NCI-H128 (cell line): ENCODE results near the gene TRDN.

ENCODE experiments used
- DNase-seq: peaks from one replicate; lab custom pipeline; 2025; ENCODE audit not compliant: unreplicated experiment; lab: John Stamatoyannopoulos, UW

The TRDN gene

GRCh38 chr6:123418071-123418470, 218.7 kb downstream of the TRDN start:
- DNase-seq, result no peak

DNA sequence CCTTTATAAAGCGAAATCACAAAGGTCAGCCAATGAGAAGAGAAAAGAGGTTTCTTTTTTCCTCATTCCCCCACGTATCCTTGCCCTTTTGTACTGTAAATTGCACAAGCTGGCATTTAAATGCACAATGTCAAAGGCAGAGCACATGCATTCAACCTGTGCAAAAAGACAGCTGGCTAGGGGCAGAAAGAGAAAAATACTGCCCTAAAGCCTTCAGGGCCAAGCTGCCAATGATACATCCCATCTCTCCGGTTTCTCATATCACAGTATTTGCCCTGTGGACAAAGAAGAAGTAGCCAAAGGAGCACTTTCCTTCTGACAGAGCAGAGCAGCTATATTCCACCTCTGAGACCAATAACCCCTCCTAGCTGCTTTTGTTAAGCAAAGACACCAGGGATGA, 219.2 kb downstream of the TRDN start:
- no peak for DNase-seq

DNA sequence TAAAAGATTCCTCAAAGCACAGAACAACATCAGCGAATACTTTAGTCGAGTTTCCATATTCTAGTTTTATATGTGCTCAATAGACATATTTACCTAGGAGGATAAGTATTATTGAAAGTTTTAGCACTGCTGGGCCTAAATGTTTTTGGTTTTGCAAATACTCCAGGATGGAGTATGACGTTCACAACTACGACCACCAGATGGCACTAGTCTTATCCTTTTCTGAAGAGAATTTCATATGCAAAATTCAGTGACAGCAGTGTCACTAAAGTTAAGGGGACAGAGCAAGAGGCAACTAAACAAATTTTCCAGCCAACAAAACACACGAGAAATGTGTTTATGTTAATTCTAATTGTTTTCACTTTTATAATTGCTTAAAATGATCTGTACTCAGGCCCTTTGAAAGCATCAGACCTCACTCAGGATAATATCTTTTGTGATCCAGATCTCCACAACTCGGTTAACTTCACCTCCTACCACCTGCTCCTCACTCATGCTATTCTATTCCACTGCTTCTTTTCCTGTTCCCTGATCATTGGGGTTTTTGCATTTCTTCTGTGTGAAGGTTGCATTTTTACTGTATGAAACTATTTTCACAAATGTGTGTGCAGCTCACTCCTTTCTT, 220.8 kb downstream of the TRDN start:
- DNase-seq, result peak; percentile 68

DNA sequence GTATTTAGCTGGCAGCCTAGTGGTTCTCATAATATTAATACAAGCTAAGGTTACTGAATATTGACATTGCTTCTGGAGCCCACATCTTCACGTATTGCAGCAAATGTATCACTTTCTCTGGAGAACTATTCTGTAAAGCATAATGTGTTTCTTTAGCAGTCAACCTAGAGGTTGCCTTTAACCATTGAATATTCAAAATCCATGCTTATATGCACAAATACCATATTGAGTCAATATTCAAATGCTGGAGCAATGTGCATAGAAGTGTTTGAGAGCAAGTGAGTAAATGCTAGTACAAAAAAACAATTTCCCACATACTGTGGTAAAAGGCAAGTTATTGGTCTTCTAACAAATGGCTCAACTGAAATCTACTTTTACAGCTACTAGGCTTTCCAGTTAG, 231.8 kb downstream of the TRDN start:
- DNase-seq, result no peak

- no peak for DNase-seq
Observed at GRCh38 chr6:123402052-123402451, 234.7 kb downstream of the TRDN start.

- no peak for DNase-seq
Observed at GRCh38 chr6:123398072-123398471, 238.7 kb downstream of the TRDN start.

GRCh38 chr6:123393331-123393730, 243.4 kb downstream of the TRDN start:
- no peak for DNase-seq

- no peak for DNase-seq
Observed at GRCh38 chr6:123383718-123384117, 253.0 kb downstream of the TRDN start.

DNA sequence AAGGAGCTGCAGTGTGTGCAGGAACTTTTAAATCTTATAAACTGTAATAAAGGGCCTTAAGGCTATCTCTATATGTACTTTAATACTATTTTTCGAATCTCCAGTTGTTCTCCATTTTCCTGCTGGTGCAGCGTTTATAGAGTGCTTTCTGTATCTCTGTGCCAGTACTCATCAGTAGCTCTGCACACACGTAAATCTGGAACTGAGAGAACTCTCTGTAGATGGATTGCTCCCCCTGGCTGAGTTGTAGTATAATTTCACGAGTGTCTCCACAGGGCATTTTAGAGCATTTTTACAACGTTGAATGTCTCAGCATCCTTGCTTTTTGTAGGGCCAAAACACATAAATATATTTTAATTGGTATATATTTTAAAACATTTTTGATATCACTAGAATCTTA, 256.5 kb downstream of the TRDN start:
- DNase-seq, result peak; percentile 30

DNA sequence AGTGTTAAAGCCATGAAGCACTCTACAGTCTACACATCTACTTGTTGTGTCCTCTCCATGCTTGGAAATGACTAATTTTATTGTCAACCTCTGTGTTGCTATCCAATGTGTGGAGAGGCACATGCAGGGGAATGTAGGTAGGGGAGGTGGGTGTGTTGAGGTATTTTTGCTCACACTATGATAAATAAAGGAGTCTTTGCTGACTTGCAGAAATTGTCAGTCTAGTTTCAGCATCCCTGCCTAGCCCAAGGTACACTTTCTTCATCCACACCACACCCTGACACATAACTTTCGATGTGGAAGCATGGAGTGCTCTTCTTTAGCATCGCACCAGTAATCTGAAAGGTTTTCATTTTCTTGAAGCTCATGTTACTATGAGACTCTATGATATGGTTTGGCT, 264.0 kb downstream of the TRDN start:
- DNase-seq, result no peak

GRCh38 chr6:123363912-123364311, 272.8 kb downstream of the TRDN start:
- DNase-seq, result no peak

- no peak for DNase-seq
Observed at GRCh38 chr6:123360359-123360758, 276.4 kb downstream of the TRDN start.

GRCh38 chr6:123352705-123353104, 284.0 kb downstream of the TRDN start:
- DNase-seq, result no peak

GRCh38 chr6:123352279-123352678, 284.5 kb downstream of the TRDN start:
- no peak for DNase-seq

- DNase-seq, result no peak
Observed at GRCh38 chr6:123343836-123344235, 292.9 kb downstream of the TRDN start.

GRCh38 chr6:123338394-123338793, 298.4 kb downstream of the TRDN start:
- DNase-seq, result no peak

DNA sequence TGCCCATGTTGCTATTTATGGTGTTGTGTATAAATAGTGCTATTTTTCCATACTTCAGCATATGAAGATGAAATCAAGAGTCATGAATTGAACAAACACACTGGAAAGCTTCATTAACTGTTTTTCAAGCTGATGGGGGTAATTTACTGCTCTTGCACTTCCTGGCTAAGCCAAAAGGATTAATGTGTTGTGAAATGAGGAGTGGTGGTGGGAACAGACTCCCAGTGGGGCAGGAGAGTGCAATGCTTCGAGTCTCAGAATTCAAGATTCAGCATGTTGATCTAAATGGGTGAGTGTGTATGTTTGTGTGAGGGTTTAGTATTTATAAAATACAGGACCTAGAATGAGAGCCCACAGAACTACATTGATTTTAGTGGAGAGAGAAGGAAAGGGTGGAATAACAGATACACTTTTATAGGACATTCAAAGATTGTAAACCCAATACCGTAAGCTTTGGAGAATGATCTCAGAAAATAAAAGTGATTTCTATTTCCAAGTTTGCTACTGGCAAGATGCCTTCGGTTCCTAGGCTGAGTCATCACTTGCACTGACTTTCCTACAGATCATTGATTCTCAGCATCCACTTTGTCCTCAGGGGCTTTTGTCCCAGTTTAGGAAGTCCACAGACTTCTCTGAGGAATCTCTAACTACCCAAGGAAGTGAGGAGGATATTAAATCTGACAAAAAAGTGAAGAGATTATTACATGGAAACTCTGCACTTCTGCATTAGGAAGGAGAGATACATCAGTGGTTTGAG, 303.6 kb downstream of the TRDN start:
- no peak for DNase-seq

DNA sequence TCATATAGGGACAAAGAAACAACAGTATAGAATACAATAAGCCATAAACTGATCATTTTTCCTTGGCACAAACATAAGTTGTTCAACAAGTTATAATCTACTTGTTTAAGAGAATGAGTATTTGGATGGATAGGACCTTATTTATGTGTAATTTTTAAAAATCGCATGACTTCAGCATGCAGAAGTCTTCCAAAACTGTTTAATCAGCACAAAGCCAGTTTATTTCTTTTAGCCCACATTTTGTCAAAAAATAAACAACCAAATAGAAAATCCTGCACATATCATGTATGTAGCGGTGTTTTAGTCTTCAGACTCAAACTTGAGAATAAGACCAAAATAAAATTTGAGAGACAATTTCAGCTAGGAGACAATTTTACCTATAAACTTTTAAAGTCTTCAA, 304.7 kb downstream of the TRDN start:
- no peak for DNase-seq

DNA sequence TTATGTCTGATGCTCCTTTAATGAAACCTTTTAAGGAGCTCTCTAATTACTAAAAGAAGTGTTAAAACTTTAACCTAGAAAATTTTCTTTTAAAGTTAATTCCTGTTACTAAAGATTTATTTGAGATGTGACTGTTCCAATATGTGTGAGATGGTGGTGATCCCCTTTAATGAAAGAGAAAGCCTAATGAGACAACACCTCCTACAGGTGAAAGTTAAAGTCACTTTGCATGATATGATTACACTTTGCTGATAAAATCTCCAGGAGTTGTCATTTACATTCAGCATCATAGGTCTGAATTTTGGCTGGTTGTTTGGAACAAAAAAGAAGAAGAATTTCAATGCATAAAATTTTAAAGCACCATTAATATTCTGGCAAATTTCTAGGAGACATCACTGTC, 307.4 kb downstream of the TRDN start:
- DNase-seq, result no peak

GRCh38 chr6:123323452-123324329, 313.1 kb downstream of the TRDN start:
- DNase-seq, result no peak

GRCh38 chr6:123321020-123321419, 315.7 kb downstream of the TRDN start:
- no peak for DNase-seq
